Ishikawa (cell line): Measurements from ENCODE around the gene SP7.

Experiments
- CEBPB ChIP-seq: IDR thresholded peaks from 2 replicates; pipeline ENCODE4 v1.6.1; 2012
- CREB1 ChIP-seq: IDR thresholded peaks from 2 replicates; pipeline ENCODE4 v1.6.1; 2012; ENCODE audit warnings: low read depth
- EGR1 ChIP-seq: IDR thresholded peaks from 2 replicates; pipeline ENCODE4 v1.6.1; 2012
- EP300 ChIP-seq: IDR thresholded peaks from 2 replicates; pipeline ENCODE4 v1.6.1; 2012; ENCODE audit warnings: borderline replicate concordance
- FOXM1 ChIP-seq: IDR thresholded peaks from 2 replicates; pipeline ENCODE4 v1.6.1; 2012; ENCODE audit warnings: low read depth, borderline replicate concordance
- NFIC ChIP-seq: IDR thresholded peaks from 2 replicates; pipeline ENCODE4 v1.6.1; 2012
- RAD21 ChIP-seq: IDR thresholded peaks from 2 replicates; pipeline ENCODE4 v1.6.1; 2012; ENCODE audit warnings: low read depth
- TAF1 ChIP-seq: IDR thresholded peaks from 2 replicates; pipeline ENCODE4 v1.6.1; 2012; ENCODE audit warnings: low read depth, mild to moderate bottlenecking
- TCF12 ChIP-seq: IDR thresholded peaks from 2 replicates; pipeline ENCODE4 v1.6.1; 2012; ENCODE audit warnings: low read depth
- TEAD4 ChIP-seq: IDR thresholded peaks from 2 replicates; pipeline ENCODE4 v1.6.1; 2012
- YY1 ChIP-seq: IDR thresholded peaks from 2 replicates; pipeline ENCODE4 v1.6.1; 2012; ENCODE audit warnings: low read depth
- ZBTB7A ChIP-seq: IDR thresholded peaks from 2 replicates; pipeline ENCODE4 v1.6.1; 2012; ENCODE audit warnings: low read depth
- TF ChIP-seq, protein P1 (sequence below): IDR thresholded peaks from 2 replicates; pipeline ENCODE4 v1.6.1; 2012
- TF ChIP-seq, protein P2 (sequence below): IDR thresholded peaks from 2 replicates; pipeline ENCODE4 v1.6.1; 2012
- TF ChIP-seq, protein P3 (sequence below): IDR thresholded peaks from 2 replicates; pipeline ENCODE4 v1.6.1; 2012; ENCODE audit warnings: low read depth, mild to moderate bottlenecking

SP7 gene

DNA sequence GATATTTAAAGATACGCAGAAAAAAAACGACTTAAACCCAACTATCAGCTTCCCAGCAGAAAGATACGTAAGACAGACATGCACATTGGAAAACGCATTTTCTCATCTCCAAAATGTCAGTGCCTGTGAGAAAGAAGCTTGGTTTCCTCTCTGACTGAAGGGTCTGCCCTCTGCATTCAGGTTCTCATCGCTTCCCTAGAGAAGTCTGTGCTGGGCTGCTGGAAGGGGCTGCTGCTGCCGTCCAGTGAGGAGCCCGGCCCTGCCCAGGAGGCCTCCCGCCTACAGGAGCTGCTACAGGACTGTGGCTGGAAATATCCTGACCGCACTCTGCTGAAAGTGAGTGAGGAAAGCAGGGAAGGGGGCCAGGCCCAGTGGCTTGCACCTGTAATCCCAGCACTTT, 45.5 kb downstream of the SP7 start:
- TF ChIP-seq TEAD4 (no peak), YY1 (no peak), FOXM1 (no peak), TAF1 (no peak)
- TF ChIP-seq, protein P1, sequence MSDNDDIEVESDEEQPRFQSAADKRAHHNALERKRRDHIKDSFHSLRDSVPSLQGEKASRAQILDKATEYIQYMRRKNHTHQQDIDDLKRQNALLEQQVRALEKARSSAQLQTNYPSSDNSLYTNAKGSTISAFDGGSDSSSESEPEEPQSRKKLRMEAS: no peak

DNA sequence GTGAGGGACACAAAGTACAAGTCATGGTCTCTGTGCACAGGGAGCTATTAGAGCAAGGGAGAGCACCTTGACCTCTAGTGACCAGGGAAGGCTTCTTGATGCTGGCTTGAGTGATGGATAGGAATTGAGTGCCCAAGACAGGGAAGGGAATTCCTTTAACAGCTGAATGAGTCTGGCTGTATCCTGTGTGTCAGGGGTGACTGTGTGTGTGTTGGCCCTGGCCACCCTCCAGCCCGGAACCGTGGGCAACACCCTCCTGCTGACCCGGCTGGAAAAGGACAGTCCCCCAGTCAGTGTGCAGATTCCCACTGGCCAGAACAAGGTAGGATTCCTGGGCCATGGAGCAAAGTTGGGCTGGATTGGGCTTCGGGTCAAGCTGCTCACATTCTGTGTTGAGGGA, 46.3 kb downstream of the SP7 start:
- TF ChIP-seq FOXM1 (no peak), TCF12 (no peak), TEAD4 (no peak), ZBTB7A (no peak), RAD21 (no peak), TAF1 (no peak), CEBPB (no peak), NFIC (no peak), CREB1 (no peak), YY1 (no peak), EGR1 (no peak), EP300 (no peak)
- TF ChIP-seq, protein P2, sequence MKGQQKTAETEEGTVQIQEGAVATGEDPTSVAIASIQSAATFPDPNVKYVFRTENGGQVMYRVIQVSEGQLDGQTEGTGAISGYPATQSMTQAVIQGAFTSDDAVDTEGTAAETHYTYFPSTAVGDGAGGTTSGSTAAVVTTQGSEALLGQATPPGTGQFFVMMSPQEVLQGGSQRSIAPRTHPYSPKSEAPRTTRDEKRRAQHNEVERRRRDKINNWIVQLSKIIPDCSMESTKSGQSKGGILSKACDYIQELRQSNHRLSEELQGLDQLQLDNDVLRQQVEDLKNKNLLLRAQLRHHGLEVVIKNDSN: no peak
- TF ChIP-seq, protein P1: no peak
- TF ChIP-seq, protein P3, sequence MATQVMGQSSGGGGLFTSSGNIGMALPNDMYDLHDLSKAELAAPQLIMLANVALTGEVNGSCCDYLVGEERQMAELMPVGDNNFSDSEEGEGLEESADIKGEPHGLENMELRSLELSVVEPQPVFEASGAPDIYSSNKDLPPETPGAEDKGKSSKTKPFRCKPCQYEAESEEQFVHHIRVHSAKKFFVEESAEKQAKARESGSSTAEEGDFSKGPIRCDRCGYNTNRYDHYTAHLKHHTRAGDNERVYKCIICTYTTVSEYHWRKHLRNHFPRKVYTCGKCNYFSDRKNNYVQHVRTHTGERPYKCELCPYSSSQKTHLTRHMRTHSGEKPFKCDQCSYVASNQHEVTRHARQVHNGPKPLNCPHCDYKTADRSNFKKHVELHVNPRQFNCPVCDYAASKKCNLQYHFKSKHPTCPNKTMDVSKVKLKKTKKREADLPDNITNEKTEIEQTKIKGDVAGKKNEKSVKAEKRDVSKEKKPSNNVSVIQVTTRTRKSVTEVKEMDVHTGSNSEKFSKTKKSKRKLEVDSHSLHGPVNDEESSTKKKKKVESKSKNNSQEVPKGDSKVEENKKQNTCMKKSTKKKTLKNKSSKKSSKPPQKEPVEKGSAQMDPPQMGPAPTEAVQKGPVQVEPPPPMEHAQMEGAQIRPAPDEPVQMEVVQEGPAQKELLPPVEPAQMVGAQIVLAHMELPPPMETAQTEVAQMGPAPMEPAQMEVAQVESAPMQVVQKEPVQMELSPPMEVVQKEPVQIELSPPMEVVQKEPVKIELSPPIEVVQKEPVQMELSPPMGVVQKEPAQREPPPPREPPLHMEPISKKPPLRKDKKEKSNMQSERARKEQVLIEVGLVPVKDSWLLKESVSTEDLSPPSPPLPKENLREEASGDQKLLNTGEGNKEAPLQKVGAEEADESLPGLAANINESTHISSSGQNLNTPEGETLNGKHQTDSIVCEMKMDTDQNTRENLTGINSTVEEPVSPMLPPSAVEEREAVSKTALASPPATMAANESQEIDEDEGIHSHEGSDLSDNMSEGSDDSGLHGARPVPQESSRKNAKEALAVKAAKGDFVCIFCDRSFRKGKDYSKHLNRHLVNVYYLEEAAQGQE: no peak

DNA sequence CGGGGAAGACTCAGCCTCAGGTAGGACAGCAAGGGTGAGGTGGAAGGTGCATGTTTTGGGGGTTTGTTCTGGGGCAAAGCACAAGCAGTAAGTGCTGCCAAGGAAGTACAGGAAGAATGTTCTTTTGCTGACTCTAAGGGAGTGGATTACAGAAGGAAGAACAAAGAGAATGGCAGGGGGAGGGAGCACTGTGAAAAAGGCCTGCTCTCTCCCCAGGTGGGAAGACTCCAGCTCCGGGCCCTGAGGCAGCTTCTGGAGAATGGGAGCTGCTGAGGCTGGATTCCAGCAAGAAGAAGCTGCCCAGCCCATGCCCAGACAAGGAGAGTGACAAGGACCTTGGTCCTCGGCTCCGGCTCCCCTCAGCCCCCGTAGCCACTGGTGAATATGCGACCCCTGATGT, 47.8 kb downstream of the SP7 start:
- TF ChIP-seq, protein P3: no peak
- TF ChIP-seq YY1 (no peak), ZBTB7A (no peak), TCF12 (no peak), CREB1 (no peak)

DNA sequence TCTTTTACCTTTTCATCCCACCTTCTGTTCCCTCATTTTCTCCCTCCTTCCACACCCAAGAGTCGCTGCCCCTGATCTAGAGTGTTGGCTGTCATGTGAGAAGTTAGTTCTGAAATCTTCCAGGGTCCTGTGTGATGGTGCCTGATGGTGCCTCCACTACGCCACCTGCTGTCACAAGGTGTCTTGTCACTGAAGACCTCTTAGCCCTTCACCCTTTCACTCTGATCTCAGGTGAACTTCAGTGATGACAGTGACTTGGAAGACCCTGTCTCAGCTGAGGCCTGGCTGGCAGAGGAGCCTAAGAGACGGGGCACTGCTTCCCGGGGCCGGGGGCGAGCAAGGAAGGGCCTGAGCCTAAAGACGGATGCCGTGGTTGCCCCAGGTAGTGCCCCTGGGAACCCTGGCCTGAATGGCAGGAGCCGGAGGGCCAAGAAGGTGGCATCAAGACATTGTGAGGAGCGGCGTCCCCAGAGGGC, 48.4 kb downstream of the SP7 start:
- TF ChIP-seq RAD21: peak; percentile 77
- TF ChIP-seq TCF12: no peak

DNA sequence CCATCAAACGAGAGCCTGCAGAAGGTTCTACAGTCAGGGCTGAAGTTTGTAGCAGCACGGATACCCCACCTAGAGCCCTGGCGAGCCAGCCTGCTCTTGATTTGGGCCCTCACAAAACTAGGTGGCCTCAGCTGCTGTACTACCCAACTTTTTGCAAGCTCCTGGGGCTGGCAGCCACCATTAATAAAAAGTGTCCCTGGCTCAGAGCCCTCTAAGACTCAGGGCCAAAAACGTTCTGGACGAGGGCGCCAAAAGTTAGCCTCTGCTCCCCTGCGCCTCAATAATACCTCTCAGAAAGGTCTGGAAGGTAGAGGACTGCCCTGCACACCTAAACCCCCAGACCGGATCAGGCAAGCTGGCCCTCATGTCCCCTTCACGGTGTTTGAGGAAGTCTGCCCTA, 49.7 kb downstream of the SP7 start:
- TF ChIP-seq, protein P3: no peak
- TF ChIP-seq, protein P2: no peak
- TF ChIP-seq NFIC (no peak), EGR1 (no peak), TEAD4 (no peak), TAF1 (no peak), CEBPB (no peak), EP300 (no peak), RAD21 (no peak), YY1 (no peak), FOXM1 (no peak), ZBTB7A (no peak), CREB1 (no peak), TCF12 (no peak)
- TF ChIP-seq, protein P1: no peak
